HG02852 (cell line): ENCODE measurements around the gene PDXDC1.
"Not testable (repeated sequence)": the region's sequence is repeated elsewhere in the genome, so short reads cannot be mapped to it uniquely, and the experiment has no call there.

Source experiments
- ATAC-seq: cut with Tn5 transposase; IDR thresholded peaks from one replicate; pipeline ENCODE4 v1.9.1; 2021; ENCODE audit warnings: mild to moderate bottlenecking, moderate library complexity; ENCODE audit not compliant: unreplicated experiment

The PDXDC1 gene

GRCh38 chr16:14974656-14975417 lies at the start of gene PDXDC1:
Gene PDXDC1, plus strand, starts transcription at chr16:14975026. Its CDS starts 174 bp downstream, at chr16:14975200.
- ATAC-seq: peak; percentile 90

GRCh38 chr16:14928064-14928714 lies 46.6 kb upstream of the PDXDC1 start:
- ATAC-seq: not testable (repeated sequence)

- not testable (repeated sequence) for ATAC-seq
These were observed 45.6 kb upstream of the PDXDC1 start for GRCh38 chr16:14929176-14929575.

GRCh38 chr16:14930246-14930645 lies 44.6 kb upstream of the PDXDC1 start:
- ATAC-seq: not testable (repeated sequence)

GRCh38 chr16:14930971-14931370 lies 43.9 kb upstream of the PDXDC1 start:
- ATAC-seq: not testable (repeated sequence)

- ATAC-seq: not testable (repeated sequence)
These were observed 42.0 kb upstream of the PDXDC1 start for GRCh38 chr16:14932581-14933375.

GRCh38 chr16:14937143-14937542 lies 37.7 kb upstream of the PDXDC1 start, which contains the start of gene NPIPA1:
Gene NPIPA1, plus strand, starts transcription at chr16:14937443. Its CDS starts 0 bp downstream, at chr16:14937443.
- not testable (repeated sequence) for ATAC-seq

GRCh38 chr16:14937994-14938393 lies 36.8 kb upstream of the PDXDC1 start:
- ATAC-seq: not testable (repeated sequence)

- ATAC-seq: not testable (repeated sequence)
These were observed 32.1 kb upstream of the PDXDC1 start for GRCh38 chr16:14942686-14943085.

GRCh38 chr16:14955546-14956231 lies 19.1 kb upstream of the PDXDC1 start:
- ATAC-seq: no peak

GRCh38 chr16:14957576-14958322 lies 17.1 kb upstream of the PDXDC1 start:
- ATAC-seq: no peak

- ATAC-seq: no peak
These were observed 16.6 kb upstream of the PDXDC1 start for GRCh38 chr16:14958323-14958600.

- no peak for ATAC-seq
These were observed 15.9 kb upstream of the PDXDC1 start for GRCh38 chr16:14958970-14959369.

GRCh38 chr16:14961405-14962186 lies 13.2 kb upstream of the PDXDC1 start:
- ATAC-seq: no peak

- no peak for ATAC-seq
These were observed 11.3 kb upstream of the PDXDC1 start for GRCh38 chr16:14963281-14964173.

- no peak for ATAC-seq
These were observed 9.5 kb upstream of the PDXDC1 start for GRCh38 chr16:14965328-14965727.

GRCh38 chr16:14969795-14970194 lies 5.0 kb upstream of the PDXDC1 start:
- ATAC-seq: not testable (repeated sequence)

GRCh38 chr16:14971621-14972228 lies 3.1 kb upstream of the PDXDC1 start:
- ATAC-seq: not testable (repeated sequence)
